NCI-H2227 (cell line): ENCODE results near the gene DDAH1.
"Not testable (repeated sequence)": the region's sequence is repeated elsewhere in the genome, so short reads cannot be mapped to it uniquely, and the experiment has no call there.

Source experiments
- DNase-seq: peaks from one replicate; lab custom pipeline; 2025; ENCODE audit not compliant: unreplicated experiment; lab: John Stamatoyannopoulos, UW

The DDAH1 gene

GRCh38 chr1:85465099-85465785, at the start of gene DDAH1:
Gene DDAH1 (minus strand): TSS chr1:85465159. CDS start chr1:85465045, 114 bp downstream.
- DNase-seq, result peak; percentile 63

GRCh38 chr1:85513998-85514397, 49.0 kb upstream of the DDAH1 start:
- not testable (repeated sequence) for DNase-seq

DNA sequence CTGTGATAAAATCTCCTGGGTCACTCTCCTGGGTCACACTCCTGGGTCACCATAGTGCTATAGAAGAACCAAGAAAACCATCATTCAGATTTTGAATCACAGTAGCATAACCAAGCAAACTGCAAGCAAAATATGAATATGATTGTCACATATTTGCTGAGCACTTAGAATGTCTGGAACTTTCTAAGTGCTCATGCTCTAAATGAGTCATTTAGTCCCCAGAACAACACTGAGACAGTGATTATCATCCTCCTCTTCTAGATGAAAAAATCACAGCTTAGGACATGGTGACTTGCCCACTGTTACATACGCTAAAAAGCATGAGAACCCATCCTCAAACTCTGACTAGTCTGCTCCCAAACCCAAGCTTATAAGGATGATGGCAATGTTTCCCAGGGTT, 39.5 kb upstream of the DDAH1 start:
- no peak for DNase-seq

DNA sequence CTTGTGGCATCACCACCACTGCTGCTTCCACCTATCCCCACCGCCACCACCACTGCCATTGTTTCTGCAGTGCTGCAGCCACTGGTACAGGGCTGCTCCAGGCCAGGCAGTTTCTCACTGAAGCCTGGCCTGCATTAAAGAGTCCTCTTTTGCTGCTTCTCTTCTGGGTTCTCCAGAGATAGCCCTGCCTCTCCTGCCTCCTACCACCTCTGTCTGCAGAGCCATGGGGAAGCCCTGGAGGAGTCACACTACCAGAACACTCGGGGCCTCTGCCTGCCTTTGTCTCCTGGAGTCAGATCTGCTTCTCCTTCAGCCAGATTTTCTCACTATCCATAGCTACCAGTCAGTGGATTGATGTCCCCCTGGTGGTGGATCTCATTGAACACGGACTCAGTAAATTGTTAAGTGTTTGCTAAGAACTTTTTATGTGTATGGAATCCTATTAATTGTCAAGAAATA, 37.7 kb upstream of the DDAH1 start:
- DNase-seq, result no peak

- no peak for DNase-seq
Observed at GRCh38 chr1:85502171-85502570, 37.2 kb upstream of the DDAH1 start.

- DNase-seq, result no peak
Observed at GRCh38 chr1:85501355-85501898, 36.5 kb upstream of the DDAH1 start.

DNA sequence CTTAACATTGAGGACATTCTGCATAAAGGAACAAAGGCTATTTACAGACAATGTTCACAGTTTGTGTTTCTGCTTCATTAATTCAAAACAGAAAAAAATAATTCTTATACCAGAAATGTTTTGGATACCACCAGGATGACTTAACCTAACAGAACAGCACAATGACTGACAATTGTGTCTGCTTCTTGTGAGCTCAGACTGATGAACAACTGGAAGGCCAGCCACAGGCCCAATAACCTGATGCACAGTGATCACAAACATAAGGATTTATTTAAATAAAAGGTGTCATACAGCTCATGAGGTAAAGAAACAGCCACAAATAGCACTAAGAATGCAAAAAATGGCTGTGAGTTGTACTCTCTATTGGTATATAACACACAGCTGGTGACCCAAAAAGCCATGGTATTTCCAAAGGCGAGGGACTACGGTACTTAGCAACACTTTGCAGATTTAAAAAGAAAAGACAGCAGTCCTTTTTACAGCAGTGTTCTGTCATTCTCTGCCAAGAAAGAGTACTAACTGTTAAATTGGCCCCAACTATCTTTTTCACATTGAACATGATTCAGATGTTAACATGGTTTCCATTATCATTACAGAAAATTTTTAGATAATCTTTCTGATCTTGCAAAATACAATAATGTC, 32.1 kb upstream of the DDAH1 start:
- DNase-seq, result no peak

DNA sequence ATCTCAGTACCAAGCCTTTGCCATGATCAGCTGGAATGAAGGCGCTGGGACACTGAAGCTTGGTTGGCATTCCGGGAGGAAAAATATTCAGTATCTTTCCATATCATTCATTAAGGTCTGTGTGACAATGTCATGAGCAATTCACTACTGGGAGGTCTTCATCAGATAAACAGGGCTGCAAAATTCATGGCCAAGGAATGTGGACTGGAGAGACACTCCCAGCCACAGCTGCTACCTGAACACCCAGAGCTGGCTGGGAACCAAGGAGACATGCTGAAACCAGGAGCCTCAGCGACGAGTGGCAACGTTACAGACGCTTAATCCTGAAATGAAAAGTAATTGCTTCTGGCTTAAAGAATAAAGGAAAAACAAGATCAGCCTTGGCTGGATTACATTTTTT, 30.6 kb upstream of the DDAH1 start:
- no peak for DNase-seq

- DNase-seq, result no peak
Observed at GRCh38 chr1:85494904-85495266, 29.9 kb upstream of the DDAH1 start.

- no peak for DNase-seq
Observed at GRCh38 chr1:85494074-85494903, 29.3 kb upstream of the DDAH1 start.

GRCh38 chr1:85490270-85490985, 25.5 kb upstream of the DDAH1 start:
- DNase-seq, result no peak

DNA sequence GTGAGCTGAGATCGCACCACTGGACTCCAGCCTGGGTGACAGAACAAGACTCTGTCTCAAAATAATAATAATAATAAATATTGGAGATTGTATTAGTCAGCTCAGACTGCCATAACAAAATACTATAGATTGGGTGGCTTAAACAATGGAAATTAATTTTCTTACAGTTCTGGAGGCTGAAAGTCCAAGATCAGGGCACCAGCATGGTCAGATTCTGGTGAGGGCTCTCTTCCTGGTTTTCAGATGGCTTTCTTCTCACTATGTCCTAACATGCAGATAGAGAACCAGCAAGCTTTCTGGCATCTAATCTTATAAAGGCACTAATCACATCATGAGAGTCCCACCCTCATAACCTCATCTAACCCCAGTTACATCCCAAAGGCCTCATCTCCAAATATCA, 23.2 kb upstream of the DDAH1 start:
- DNase-seq, result no peak

DNA sequence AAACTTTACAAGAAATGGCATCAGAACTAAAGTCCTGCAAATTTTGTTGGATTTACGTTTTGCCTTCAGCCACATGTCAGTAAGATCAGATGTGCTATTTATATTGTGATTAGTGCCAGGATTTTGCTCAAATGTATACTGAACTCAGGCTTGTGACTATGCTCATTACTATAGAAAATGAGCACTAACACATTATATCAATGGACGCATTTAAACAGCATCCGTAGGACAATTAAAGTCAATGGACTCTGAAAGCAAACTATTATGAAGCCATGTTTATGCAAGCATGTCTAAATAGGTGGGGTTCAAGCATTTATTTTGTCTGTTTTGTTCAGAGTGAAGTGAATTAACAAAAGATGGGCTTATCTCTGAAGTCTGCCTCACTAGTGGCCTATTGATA, 20.6 kb upstream of the DDAH1 start:
- DNase-seq, result no peak

- no peak for DNase-seq
Observed at GRCh38 chr1:85484716-85485115, 19.8 kb upstream of the DDAH1 start.

- no peak for DNase-seq
Observed at GRCh38 chr1:85484264-85484663, 19.3 kb upstream of the DDAH1 start.

DNA sequence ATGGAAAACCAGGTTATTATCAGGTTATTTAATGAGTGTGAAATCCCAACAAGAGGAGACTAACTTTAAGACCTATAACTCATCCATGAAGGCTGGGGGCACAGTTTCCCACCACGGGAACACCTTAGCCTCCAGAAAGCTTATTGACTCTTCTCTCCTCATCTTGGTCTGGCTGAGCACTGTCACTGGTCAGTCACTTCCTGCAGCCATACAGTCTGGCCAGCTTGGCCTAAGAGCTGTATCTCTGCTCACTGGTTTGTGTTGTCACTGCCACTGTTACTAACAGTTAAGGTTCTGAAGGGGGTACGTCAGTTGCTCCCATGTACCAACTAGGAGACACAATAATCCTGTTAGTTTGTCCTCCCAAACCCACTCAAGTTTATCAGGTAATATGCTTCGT, 16.7 kb upstream of the DDAH1 start:
- DNase-seq, result no peak

DNA sequence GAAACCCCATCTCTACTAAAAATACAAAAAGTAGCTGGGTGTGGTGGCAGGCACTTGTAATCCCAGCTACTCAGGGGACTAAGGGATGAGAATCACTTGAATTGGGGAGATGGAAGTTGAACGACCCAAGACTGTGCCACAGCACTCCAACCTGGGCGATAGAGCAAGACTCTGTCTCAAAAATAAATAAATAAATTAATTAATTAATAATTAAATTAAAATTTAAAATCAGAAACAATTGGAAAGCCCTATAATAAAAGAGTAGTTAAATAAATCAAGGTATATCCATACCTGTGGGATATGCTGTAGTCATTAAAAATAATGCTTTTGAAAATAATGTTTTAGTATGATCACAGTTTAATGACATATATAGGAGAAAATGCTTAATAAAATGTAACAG, 15.6 kb upstream of the DDAH1 start:
- DNase-seq, result no peak

DNA sequence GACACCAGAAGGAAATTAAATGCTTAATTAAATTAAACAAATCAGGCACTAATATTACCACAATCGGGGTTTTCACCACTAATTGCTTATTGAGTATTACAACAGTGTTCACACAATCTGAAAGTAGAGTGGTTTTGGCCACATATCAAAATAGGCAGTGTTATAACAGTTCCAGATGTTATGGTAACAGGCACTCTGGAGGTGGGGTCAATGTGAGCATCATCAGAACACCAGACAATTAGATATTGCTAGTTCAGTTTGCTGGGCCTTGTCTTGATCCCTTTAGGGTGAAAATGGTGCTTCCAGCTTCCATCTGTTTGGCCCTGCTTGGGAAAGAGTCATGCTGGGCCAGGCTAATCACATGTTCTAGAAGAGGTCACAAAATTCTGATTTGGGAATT, 14.5 kb upstream of the DDAH1 start:
- no peak for DNase-seq

- DNase-seq, result no peak
Observed at GRCh38 chr1:85478366-85478765, 13.4 kb upstream of the DDAH1 start.

GRCh38 chr1:85475055-85475454, 10.1 kb upstream of the DDAH1 start:
- no peak for DNase-seq

DNA sequence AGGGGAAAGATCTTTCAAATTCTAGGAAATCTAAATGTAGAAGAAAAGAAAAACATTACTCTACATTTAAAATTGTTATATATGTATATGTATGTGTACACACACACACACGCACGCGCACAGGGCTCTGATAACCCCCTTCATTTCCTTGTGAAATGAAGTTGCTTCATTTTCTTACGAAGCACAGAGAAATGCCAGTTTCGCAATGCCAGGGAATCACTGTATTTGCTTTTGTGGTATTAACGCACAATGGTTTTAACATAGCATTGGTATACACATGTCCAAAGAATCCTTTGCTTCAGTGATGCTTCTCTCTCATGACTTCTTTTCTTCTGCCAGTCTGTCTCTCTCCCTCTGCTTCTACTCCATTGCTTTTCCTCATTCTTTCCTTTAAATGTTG, 8.4 kb upstream of the DDAH1 start:
- no peak for DNase-seq
